GM12872 (cell line): ENCODE results near the gene PLCB1.

ENCODE experiments used
- TF ChIP-seq, protein P1 (sequence below): IDR thresholded peaks from 3 replicates; pipeline ENCODE4 v1.5.1; 2011; ENCODE audit warnings: low read depth, mild to moderate bottlenecking, low read length, moderate library complexity; ENCODE audit not compliant: insufficient read depth

Gene PLCB1

DNA sequence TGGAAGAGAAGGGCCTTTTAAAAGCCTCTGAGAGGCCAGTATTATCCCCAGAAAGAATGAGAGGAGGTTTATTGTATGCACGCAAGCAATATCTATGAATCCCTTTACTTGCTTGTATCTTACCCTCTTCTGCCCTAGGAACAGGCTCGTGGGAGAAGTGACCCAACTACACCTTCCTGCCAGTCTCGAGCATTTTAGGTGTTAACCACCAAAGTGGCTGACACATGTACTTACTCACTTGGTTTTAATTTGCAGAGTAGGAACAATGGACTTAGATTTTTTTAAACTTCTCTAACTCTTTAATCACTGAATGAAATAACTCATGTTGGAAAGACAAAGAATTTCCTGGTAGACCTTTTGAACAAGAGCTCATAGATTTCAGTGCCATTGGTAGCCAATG lies 296.9 kb downstream of the PLCB1 start:
- TF ChIP-seq, protein P1, sequence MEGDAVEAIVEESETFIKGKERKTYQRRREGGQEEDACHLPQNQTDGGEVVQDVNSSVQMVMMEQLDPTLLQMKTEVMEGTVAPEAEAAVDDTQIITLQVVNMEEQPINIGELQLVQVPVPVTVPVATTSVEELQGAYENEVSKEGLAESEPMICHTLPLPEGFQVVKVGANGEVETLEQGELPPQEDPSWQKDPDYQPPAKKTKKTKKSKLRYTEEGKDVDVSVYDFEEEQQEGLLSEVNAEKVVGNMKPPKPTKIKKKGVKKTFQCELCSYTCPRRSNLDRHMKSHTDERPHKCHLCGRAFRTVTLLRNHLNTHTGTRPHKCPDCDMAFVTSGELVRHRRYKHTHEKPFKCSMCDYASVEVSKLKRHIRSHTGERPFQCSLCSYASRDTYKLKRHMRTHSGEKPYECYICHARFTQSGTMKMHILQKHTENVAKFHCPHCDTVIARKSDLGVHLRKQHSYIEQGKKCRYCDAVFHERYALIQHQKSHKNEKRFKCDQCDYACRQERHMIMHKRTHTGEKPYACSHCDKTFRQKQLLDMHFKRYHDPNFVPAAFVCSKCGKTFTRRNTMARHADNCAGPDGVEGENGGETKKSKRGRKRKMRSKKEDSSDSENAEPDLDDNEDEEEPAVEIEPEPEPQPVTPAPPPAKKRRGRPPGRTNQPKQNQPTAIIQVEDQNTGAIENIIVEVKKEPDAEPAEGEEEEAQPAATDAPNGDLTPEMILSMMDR: no peak

DNA sequence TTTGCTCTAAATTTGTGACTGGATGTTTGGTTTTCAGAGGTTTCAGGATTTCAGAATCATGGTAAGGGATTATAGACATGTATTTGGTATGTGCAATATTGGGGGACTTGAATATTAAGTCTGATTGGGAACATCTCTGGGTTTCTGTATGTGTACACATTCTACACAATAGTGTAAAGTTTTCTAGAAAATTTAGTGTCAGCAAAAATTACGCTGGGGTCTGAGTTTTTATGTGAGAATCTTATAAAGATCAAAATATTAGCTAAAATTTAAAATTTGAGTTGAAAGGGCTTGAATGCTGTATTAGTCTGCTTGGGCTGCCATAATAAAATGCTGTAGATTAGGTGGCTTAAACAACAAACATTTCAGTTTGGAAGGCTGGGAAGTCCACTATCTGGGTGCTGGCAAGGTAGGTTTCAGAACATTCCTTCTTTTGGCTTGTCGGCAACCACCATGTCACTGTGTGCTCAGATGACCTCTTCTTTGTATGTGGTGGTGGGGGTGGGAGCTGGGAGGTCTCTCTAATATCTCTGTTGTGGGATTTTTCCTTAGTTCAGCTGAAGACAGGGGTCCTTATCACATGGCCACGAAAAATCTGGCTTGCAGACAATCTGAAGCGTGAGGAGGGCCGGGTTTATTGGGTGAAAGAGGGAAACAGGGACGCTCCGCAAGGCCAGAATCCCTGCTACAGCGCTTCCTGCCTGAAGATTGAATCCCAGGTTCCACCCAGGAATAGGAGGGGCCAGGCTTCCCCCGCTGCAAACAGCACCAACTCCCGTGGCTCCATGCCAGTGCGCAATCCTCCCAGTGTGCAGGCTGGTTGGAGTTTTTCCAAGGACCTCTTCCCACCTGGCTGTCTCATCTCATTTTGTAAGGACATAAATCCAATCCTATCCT lies 299.7 kb downstream of the PLCB1 start:
- TF ChIP-seq, protein P1: no peak

DNA sequence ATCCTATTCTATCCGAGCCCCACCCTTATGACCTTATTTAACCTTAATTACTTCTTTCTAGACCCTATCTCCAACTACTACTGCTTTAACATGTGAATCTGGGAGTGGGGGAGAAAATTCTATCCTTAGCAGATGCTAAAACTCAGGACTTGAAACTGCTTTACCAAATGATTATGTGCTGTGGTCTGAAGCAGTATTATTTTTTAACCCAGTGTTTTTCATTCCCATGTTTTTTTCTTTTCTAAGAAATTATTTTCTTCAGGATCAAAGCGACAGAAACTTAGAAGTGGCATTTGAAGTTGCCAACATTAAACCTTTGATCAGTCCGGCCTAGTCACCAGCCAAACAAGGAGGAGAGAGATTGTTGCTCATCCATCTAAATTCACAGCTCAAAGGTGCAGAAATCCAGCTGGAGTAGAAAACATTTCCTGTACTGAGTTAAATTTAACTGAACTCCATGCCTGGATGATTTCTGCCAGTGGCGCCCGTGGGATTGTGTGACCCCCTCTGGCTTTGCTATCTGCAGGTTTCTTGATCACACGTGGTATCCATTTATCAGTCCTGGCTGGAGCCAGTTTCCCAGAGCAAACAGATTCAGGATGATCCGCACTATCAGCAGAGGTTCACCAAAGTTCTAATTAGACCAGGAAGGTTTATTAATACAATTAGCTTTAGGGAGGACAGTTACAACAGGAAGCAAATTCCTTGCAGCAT lies 300.5 kb downstream of the PLCB1 start:
- TF ChIP-seq, protein P1: no peak

DNA sequence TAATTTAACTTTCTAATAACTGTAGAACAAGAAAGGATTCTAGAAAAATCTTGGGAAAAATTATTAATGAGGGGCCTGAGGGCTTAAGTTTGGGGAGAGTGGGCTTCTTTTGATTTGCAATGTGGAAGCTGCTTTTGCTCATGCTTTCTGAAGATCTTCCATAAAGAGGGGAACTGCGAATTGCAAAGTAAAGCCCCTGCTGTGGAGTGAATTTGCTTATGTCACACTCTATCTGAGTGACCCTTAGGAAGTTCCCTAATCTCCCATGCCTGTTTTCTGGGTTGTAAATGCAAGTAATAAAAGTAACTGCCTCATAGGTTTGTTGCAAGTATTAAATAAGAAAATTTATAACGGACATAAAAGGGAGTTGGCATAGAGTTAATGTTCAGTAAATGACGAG lies 301.2 kb downstream of the PLCB1 start:
- TF ChIP-seq, protein P1: no peak

DNA sequence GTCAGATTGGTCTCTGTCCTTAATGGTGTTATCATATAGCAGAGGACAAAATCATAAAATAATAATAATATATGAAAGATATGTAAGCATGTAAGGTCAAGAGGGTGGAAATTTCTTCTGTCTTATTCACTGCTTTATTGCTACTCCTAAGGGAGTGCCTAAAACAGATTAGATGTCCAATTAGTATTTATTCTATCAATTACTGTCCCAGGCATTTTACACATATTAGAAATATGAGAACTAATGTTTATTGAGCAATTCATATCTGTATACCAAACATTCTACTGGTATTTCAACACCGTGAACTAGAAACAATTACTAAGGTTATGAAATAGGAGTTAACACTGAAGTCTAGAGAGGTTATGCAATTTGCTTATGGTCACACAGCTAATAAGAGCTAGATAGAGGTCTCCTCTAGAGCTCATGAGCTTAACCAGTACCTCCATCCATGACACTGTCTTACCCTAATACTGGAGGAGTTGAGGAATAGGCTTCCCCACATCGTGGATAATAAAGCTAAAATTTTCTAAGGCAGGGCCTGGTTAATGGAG lies 302.3 kb downstream of the PLCB1 start:
- TF ChIP-seq, protein P1: no peak

DNA sequence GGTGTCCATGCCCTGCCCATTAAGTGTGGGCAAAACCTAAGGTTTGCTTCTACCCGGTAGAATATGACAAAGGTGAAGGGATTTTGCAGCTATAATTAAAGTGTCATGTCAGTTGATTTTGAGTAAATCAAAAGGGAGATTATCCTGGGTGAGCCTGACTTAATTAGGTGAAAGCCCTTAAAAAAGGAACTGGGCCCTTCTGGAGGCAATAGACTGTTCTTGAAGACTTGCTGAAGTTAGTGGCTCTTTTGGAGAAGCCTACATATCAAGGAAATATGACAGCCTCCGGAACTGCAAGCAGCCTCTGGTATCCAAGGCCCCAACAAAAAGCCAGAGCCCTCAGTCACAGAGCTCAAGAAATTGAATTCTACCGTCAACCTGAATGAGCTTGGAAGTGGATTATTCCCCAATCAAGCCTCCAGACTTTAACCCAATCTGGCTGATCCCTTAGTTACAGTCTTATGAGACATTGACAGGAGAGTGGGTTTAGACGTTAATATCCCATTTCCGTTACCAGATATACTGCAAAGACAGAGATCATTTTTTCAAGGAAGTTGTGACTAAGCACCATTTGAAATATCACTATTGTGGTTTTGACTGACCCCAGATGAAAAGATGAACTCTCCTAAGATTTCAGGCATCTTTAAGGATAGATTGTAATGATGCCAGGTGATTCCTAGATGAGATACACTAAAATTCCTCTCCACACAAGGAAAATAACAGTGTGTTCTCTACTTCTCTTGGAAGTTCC lies 303.4 kb downstream of the PLCB1 start:
- TF ChIP-seq, protein P1: no peak

DNA sequence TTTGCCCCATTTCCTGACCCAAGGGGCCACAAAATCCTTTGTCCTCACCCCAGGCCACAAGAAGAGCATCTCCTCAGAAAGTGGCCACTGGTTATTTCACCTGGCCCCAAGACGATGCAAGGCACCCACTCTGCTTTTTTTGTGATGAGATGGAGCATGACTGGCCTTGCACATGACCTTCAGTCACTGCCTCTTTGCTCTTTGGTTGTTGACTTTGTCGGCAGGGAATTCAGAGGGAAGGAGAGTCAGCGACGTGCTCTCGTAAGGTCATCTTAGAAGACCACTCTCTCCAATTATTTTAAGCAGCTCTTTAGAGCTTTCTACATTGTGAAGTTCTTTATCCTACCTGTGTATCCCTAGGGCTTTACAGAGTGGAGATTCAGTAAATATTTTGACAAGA lies 306.7 kb downstream of the PLCB1 start:
- TF ChIP-seq, protein P1: no peak
